ENCODE results near the gene TMEM229B. TPM values are rescaled to one million over a fixed set of nuclear protein-coding genes. Genes with fewer than 3 reads are reported as not detected.

The TMEM229B gene
- total and polyA plus RNA-seq, 4 donors = 1.5 to 4.5 (median 2.5) TPM

DNA sequence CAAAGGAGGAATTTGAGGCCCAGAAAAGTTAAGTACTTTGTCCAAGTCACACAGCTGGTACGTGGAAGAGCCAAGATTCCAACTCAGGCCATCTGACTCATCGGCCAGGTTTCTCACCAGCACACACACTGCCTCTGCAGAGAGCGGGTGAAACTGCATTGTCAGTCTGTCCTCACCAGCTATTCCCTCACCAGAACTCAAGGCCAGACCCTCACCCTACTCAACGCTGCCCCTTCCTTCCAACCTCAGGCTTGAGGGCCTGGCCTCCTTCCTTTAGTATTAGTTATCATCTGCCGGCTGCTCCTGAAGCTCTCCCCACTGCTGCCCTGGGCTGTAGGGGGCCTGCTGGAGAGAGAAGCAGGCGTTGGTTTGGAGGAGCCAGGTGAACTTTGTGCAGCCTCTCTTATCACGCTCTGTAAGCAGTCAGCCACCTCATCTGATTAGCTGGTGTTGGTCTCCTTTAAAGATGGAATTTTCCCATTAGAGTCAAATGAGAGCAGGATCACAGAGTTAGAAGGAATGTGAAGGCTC, 60.0 kb downstream of the TMEM229B start:
- Histone ChIP-seq H3K9ac (ENCODE audit: insufficient read depth in 1 of 2, low read length in 2 of 2) (no peak overlapping the region), H3K27me3 (ENCODE audit: control insufficient read depth in 3 of 3, insufficient read depth in 3 of 3, low read length in 2 of 3) (peaks cover 0 to 2% (median 0%) of the 10 kb centered on the region in 3 donors), H3K9me3 (ENCODE audit: control insufficient read depth in 4 of 4, insufficient read depth in 3 of 4, low read length in 3 of 4) (no peaks in the 10 kb centered on the region), H3K4me3 (no peak overlapping the region), H3K4me1 (ENCODE audit: control insufficient read depth in 5 of 5, insufficient read depth in 5 of 5, low read length in 5 of 5) (no peaks in the 10 kb centered on the region), H3K27ac (ENCODE audit: low read depth in 1 of 2, low read length in 1 of 2) (no peak overlapping the region), H3K36me3 (ENCODE audit: control insufficient read depth in 4 of 4, insufficient read depth in 4 of 4, low read length in 4 of 4) (no peaks in the 10 kb centered on the region)
- TF ChIP-seq, protein P1, sequence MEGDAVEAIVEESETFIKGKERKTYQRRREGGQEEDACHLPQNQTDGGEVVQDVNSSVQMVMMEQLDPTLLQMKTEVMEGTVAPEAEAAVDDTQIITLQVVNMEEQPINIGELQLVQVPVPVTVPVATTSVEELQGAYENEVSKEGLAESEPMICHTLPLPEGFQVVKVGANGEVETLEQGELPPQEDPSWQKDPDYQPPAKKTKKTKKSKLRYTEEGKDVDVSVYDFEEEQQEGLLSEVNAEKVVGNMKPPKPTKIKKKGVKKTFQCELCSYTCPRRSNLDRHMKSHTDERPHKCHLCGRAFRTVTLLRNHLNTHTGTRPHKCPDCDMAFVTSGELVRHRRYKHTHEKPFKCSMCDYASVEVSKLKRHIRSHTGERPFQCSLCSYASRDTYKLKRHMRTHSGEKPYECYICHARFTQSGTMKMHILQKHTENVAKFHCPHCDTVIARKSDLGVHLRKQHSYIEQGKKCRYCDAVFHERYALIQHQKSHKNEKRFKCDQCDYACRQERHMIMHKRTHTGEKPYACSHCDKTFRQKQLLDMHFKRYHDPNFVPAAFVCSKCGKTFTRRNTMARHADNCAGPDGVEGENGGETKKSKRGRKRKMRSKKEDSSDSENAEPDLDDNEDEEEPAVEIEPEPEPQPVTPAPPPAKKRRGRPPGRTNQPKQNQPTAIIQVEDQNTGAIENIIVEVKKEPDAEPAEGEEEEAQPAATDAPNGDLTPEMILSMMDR (IDR thresholded peaks at IDR 0.05; ENCODE audit: control extremely low read depth, extremely low read depth) = no peak
- no peak for ATAC-seq (ENCODE audit: insufficient read depth, low FRiP score)
- DNase-seq = no peak
- WGBS, 2 donors = 81 to 90% methylated on average over 7 of the region's 7 CpGs

DNA sequence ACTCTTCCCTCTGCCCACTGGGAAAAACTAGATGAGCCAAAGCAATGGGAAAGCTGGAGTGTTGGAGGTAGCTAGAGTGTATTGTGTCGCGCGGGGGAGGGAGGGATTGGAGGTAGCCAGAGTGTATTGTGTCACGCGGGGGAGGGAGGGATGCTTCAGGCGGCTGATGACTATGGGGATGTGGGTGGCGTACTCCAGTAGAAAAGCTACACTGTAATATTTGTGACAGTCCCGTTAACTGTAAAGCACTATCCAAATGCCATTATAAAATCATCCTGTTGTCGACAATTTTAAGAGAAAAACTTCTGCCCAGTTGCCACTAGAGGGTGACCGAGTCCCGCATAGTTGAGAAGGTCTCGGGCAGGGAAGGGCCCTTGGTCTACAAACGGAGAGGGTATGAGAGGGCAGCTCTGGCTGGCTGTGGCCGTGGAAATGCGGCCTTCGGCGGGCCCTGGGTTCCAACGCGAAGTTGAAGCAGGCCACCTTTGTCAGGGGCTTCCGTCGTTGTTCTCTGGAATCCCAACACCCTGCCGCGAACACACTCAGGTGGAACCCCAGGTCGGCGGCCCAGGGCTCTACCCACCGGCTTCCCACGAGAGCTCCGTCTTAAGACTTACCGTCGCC, 61.4 kb downstream of the TMEM229B start:
- WGBS, 2 donors = 35 to 36% methylated on average over 30 of the region's 30 CpGs
- Histone ChIP-seq H3K4me1 (ENCODE audit: control insufficient read depth in 5 of 5, insufficient read depth in 5 of 5, low read length in 5 of 5) (no peaks in the 10 kb centered on the region), H3K9ac (ENCODE audit: insufficient read depth in 1 of 2, low read length in 2 of 2) (no peak overlapping the region), H3K36me3 (ENCODE audit: control insufficient read depth in 4 of 4, insufficient read depth in 4 of 4, low read length in 4 of 4) (no peaks in the 10 kb centered on the region), H3K27me3 (ENCODE audit: control insufficient read depth in 3 of 3, insufficient read depth in 3 of 3, low read length in 2 of 3) (no peaks in the 10 kb centered on the region), H3K27ac (ENCODE audit: low read depth in 1 of 2, low read length in 1 of 2) (no peak overlapping the region), H3K9me3 (ENCODE audit: control insufficient read depth in 4 of 4, insufficient read depth in 3 of 4, low read length in 3 of 4) (no peaks in the 10 kb centered on the region), H3K4me3 (no peak overlapping the region)
- ATAC-seq (ENCODE audit: insufficient read depth, low FRiP score) (peak; percentile 87), DNase-seq (peak; percentile 85 to 88 (median 86))
- TF ChIP-seq, protein P1 (IDR thresholded peaks at IDR 0.05; ENCODE audit: control extremely low read depth, extremely low read depth) = peak; percentile 83

DNA sequence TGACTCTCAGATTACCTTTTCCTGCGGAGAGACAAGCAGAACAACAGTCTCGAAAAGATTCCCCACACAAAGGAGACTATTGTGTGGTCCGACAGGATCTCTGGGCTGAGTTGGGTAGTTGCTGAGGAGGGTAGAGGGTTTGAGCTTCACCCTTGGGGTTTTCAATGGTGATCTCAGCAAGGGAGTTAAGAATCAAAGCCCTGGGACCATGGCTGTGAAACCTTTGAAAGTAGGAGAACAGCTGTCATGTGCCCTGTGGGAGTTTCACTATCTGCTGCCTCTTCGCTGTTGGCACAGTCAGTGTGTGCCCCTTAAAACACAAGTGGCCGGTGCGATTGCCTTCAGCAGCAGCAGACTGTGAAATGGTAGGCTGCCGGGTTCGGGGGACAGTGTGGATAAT, 62.4 kb downstream of the TMEM229B start:
- Histone ChIP-seq H3K4me3 (no peak overlapping the region), H3K4me1 (ENCODE audit: control insufficient read depth in 5 of 5, insufficient read depth in 5 of 5, low read length in 5 of 5) (no peaks in the 10 kb centered on the region), H3K9me3 (ENCODE audit: control insufficient read depth in 4 of 4, insufficient read depth in 3 of 4, low read length in 3 of 4) (no peaks in the 10 kb centered on the region), H3K27me3 (ENCODE audit: control insufficient read depth in 3 of 3, insufficient read depth in 3 of 3, low read length in 2 of 3) (no peaks in the 10 kb centered on the region), H3K36me3 (ENCODE audit: control insufficient read depth in 4 of 4, insufficient read depth in 4 of 4, low read length in 4 of 4) (no peaks in the 10 kb centered on the region), H3K9ac (ENCODE audit: insufficient read depth in 1 of 2, low read length in 2 of 2) (no peak overlapping the region), H3K27ac (ENCODE audit: low read depth in 1 of 2, low read length in 1 of 2) (no peak overlapping the region)
- no peak for ATAC-seq (ENCODE audit: insufficient read depth, low FRiP score)
- no peak for DNase-seq
- 80 to 84% methylated on average over 8 of the region's 8 CpGs for WGBS, 2 donors
- TF ChIP-seq, protein P1 (IDR thresholded peaks at IDR 0.05; ENCODE audit: control extremely low read depth, extremely low read depth) = no peak
